Measurements from ENCODE around the gene ARHGDIA. TPM values are rescaled to one million over a fixed set of nuclear protein-coding genes. Genes with fewer than 3 reads are reported as not detected.
A peak's percentile ranks its signal among the peaks of the same experiment; 100 is the strongest.

Gene ARHGDIA
- total RNA-seq, 1 donor from 2014 or later: 396 TPM

- intact Hi-C loops (cut with micrococcal nuclease): no loop called here
- Mint-ChIP-seq H3K9me3 (no peaks in the 10 kb centered on the region), H3K27ac (no peak overlapping the region), H3K4me1 (peaks cover 6% of the 10 kb centered on the region), H3K27me3 (no peaks in the 10 kb centered on the region), H3K36me3 (ENCODE audit: low read depth) (peaks cover 35% of the 10 kb centered on the region), H3K4me3 (no peak overlapping the region)
- TF ChIP-seq, protein P1, sequence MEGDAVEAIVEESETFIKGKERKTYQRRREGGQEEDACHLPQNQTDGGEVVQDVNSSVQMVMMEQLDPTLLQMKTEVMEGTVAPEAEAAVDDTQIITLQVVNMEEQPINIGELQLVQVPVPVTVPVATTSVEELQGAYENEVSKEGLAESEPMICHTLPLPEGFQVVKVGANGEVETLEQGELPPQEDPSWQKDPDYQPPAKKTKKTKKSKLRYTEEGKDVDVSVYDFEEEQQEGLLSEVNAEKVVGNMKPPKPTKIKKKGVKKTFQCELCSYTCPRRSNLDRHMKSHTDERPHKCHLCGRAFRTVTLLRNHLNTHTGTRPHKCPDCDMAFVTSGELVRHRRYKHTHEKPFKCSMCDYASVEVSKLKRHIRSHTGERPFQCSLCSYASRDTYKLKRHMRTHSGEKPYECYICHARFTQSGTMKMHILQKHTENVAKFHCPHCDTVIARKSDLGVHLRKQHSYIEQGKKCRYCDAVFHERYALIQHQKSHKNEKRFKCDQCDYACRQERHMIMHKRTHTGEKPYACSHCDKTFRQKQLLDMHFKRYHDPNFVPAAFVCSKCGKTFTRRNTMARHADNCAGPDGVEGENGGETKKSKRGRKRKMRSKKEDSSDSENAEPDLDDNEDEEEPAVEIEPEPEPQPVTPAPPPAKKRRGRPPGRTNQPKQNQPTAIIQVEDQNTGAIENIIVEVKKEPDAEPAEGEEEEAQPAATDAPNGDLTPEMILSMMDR (IDR thresholded peaks at IDR 0.05): no peak
- ChIA-PET CTCF (no interaction called here), POLR2A (no interaction called here)
- DNase-seq: no peak
- ATAC-seq (ENCODE audit: low read depth): no peak
Observed at GRCh38 chr17:81878294-81878693, 7.2 kb upstream of the ARHGDIA start.

GRCh38 chr17:81877569-81877968 lies 6.4 kb upstream of the ARHGDIA start:
- POLR2A ChIA-PET: no interaction called here
- TF ChIP-seq, protein P1 (IDR thresholded peaks at IDR 0.05): no peak
- no peak for DNase-seq
- H3K27me3 Mint-ChIP-seq: no peaks in the 10 kb centered on the region
- peaks cover 32% of the 10 kb centered on the region for H3K36me3 Mint-ChIP-seq (ENCODE audit: low read depth)
- no peak overlapping the region for H3K4me3 Mint-ChIP-seq
- ATAC-seq (ENCODE audit: low read depth): no peak
- CTCF ChIA-PET: no interaction called here
- no peak overlapping the region for H3K27ac Mint-ChIP-seq
- H3K9me3 Mint-ChIP-seq: no peaks in the 10 kb centered on the region
- peaks cover 14% of the 10 kb centered on the region for H3K4me1 Mint-ChIP-seq
- intact Hi-C loops (cut with micrococcal nuclease): no loop called here

GRCh38 chr17:81871387-81872230 lies 472 bp upstream of the ARHGDIA start:
- DNase-seq (peak; percentile 96), ATAC-seq (ENCODE audit: low read depth) (peak; percentile 18)
- no peaks in the 10 kb centered on the region for H3K9me3 Mint-ChIP-seq
- peaks cover 28% of the 10 kb centered on the region for H3K36me3 Mint-ChIP-seq (ENCODE audit: low read depth)
- intact Hi-C loops (cut with micrococcal nuclease): loop anchor here (1.0 to 5.0 kb wide), 5 partner anchors 10 to 151 kb away; partner anchors contain the start of genes ALYREF, ANAPC11, CENPX and LRRC45
- TF ChIP-seq, protein P1 (IDR thresholded peaks at IDR 0.05): no peak
- POLR2A ChIA-PET: interaction anchor here (0.5 to 5.7 kb wide), 16 partner anchors 9 to 551 kb away, joined by 3 to 77 read pairs (median 4); partner anchors contain the start of genes ARL16, FAAP100, HGS and MAFG
- CTCF ChIA-PET: no interaction called here
- H3K27ac Mint-ChIP-seq: peak overlapping the region; percentile 93
- H3K27me3 Mint-ChIP-seq: no peaks in the 10 kb centered on the region
- H3K4me1 Mint-ChIP-seq: peaks cover 39% of the 10 kb centered on the region
- peak overlapping the region; percentile 87 for H3K4me3 Mint-ChIP-seq

- H3K27me3 Mint-ChIP-seq: no peaks in the 10 kb centered on the region
- intact Hi-C loops (cut with micrococcal nuclease): loop anchor here (2.0 to 5.0 kb wide), 2 partner anchors 48 to 152 kb away; partner anchors contain the start of genes CENPX, LRRC45 and SIRT7
- DNase-seq (peak; percentile 48), ATAC-seq (ENCODE audit: low read depth) (peak; percentile 32)
- ChIA-PET POLR2A (interaction anchor here (0.5 to 5.7 kb wide), 20 partner anchors 10 to 552 kb away, joined by 3 to 77 read pairs (median 6); partner anchors contain the start of genes ARL16, DCXR, FAAP100 and HGS), CTCF (interaction anchor here (1.1 to 1.8 kb wide), 5 partner anchors 47 to 234 kb away, joined by 3 to 10 read pairs (median 4); partner anchors contain the start of genes MAFG and NPLOC4)
- H3K36me3 Mint-ChIP-seq (ENCODE audit: low read depth): peaks cover 28% of the 10 kb centered on the region
- H3K4me1 Mint-ChIP-seq: peaks cover 39% of the 10 kb centered on the region
- peak overlapping the region; percentile 85 for H3K27ac Mint-ChIP-seq
- no peaks in the 10 kb centered on the region for H3K9me3 Mint-ChIP-seq
- H3K4me3 Mint-ChIP-seq: peak overlapping the region; percentile 86
- TF ChIP-seq, protein P1 (IDR thresholded peaks at IDR 0.05): no peak
Observed at GRCh38 chr17:81870131-81870980, 781 bp downstream of the ARHGDIA start.

All from activated B cell treated with CpG ODN at 0.5 μM for 24 hours (primary cell).